ENCODE data around the gene NCMAP. TPM values are rescaled to one million over a fixed set of nuclear protein-coding genes. Genes with fewer than 3 reads are reported as not detected.

Gene NCMAP
- polyA plus RNA-seq, 1 donor (not counting 4 experiments of a cell fraction or from before 2014, with no cell fraction given) = 0.05 TPM

GRCh38 chr1:24642481-24643362 is 86.8 kb downstream of the NCMAP start, which contains the start of gene SRRM1:
Gene SRRM1 (plus strand): TSS chr1:24643302. CDS start chr1:24643327, 25 bp downstream.
- peak within 1 kb of the TSS; percentile 98 for H3K9ac ChIP-seq (ENCODE audit: control insufficient read depth, extremely low read depth, insufficient read depth, low read length)
- DNase-seq (ENCODE audit: low read depth, low spot score) (peak; percentile 99), FAIRE-seq (peak; percentile 69)
- dilution Hi-C loops (cut with MboI; ENCODE audit: extremely low pct_ligation_motif_present, low sequenced_read_pairs) = no loop called here
- H3K4me1 ChIP-seq (ENCODE audit: control insufficient read depth, extremely low read depth, insufficient read depth, low read length) = peaks cover 21% of the 10 kb centered on the region
- H3K4me2 ChIP-seq (ENCODE audit: control insufficient read depth, extremely low read depth, insufficient read depth, low read depth, low read length) = peak within 1 kb of the TSS; percentile 90
- peak within 1 kb of the TSS; percentile 64 for H2AFZ ChIP-seq (ENCODE audit: control insufficient read depth, low read length)
- no peaks in the 10 kb centered on the region for H3K9me1 ChIP-seq (ENCODE audit: control insufficient read depth, extremely low read depth, insufficient read depth, low read length)
- no peaks in the 10 kb centered on the region for H3K9me3 ChIP-seq (ENCODE audit: control insufficient read depth, low read depth, low read length)
- peak within 1 kb of the TSS; percentile 98 for H3K27ac ChIP-seq (ENCODE audit: control insufficient read depth, insufficient read depth, low read length)
- H4K20me1 ChIP-seq (ENCODE audit: control insufficient read depth, extremely low read depth, insufficient read depth, low read length) = peaks cover 6% of the 10 kb centered on the region
- no peaks in the 10 kb centered on the region for H3K27me3 ChIP-seq (ENCODE audit: control insufficient read depth, extremely low read depth, insufficient read depth, low read length)
- peaks cover 5 to 23% of the 10 kb centered on the region in 2 experiments for H3K36me3 ChIP-seq (ENCODE audit: control insufficient read depth in 2 of 2, extremely low read depth in 1 of 2, insufficient read depth in 2 of 2, low read length in 2 of 2)
- H3K79me2 ChIP-seq (ENCODE audit: control insufficient read depth, insufficient read depth, low read length) = peaks cover 45% of the 10 kb centered on the region
- peak in 2 of 3 experiments; percentile 3 to 24 for TF ChIP-seq CTCF (optimal IDR thresholded peaks at IDR 0.05 in 1 of 3, IDR thresholded peaks at IDR 0.05 in 1 of 3, conservative IDR thresholded peaks at IDR 0.05 in 1 of 3; ENCODE audit: extremely low read depth in 1 of 3, insufficient read depth in 2 of 3, low read length in 3 of 3)
- no peak for TF ChIP-seq EZH2 (IDR thresholded peaks at IDR 0.05; ENCODE audit: low read length)
- peak within 1 kb of the TSS; percentile 82 to 90 (median 88) for H3K4me3 ChIP-seq (ENCODE audit: control insufficient read depth in 2 of 3, extremely low read depth in 1 of 3, insufficient read depth in 2 of 3, low read depth in 1 of 3, low read length in 3 of 3)

- Histone ChIP-seq H3K79me2 (ENCODE audit: control insufficient read depth, insufficient read depth, low read length) (peaks cover 51% of the 10 kb centered on the region), H3K27ac (ENCODE audit: control insufficient read depth, insufficient read depth, low read length) (peak overlapping the region; percentile 91), H3K4me3 (ENCODE audit: control insufficient read depth in 2 of 3, extremely low read depth in 1 of 3, insufficient read depth in 2 of 3, low read depth in 1 of 3, low read length in 3 of 3) (peak overlapping the region; percentile 75 to 90 (median 88)), H3K9ac (ENCODE audit: control insufficient read depth, extremely low read depth, insufficient read depth, low read length) (peak overlapping the region; percentile 95), H2AFZ (ENCODE audit: control insufficient read depth, low read length) (peak overlapping the region; percentile 64), H3K4me2 (ENCODE audit: control insufficient read depth, extremely low read depth, insufficient read depth, low read depth, low read length) (peak overlapping the region; percentile 84), H3K27me3 (ENCODE audit: control insufficient read depth, extremely low read depth, insufficient read depth, low read length) (no peaks in the 10 kb centered on the region), H3K36me3 (ENCODE audit: control insufficient read depth in 2 of 2, extremely low read depth in 1 of 2, insufficient read depth in 2 of 2, low read length in 2 of 2) (peaks cover 8 to 29% of the 10 kb centered on the region in 2 experiments), H4K20me1 (ENCODE audit: control insufficient read depth, extremely low read depth, insufficient read depth, low read length) (peaks cover 6% of the 10 kb centered on the region), H3K4me1 (ENCODE audit: control insufficient read depth, extremely low read depth, insufficient read depth, low read length) (peaks cover 21% of the 10 kb centered on the region), H3K9me3 (ENCODE audit: control insufficient read depth, low read depth, low read length) (no peaks in the 10 kb centered on the region), H3K9me1 (ENCODE audit: control insufficient read depth, extremely low read depth, insufficient read depth, low read length) (no peaks in the 10 kb centered on the region)
- DNase-seq (ENCODE audit: low read depth, low spot score) (no peak), FAIRE-seq (no peak)
- no peak for TF ChIP-seq EZH2 (IDR thresholded peaks at IDR 0.05; ENCODE audit: low read length)
- TF ChIP-seq CTCF (optimal IDR thresholded peaks at IDR 0.05 in 1 of 3, IDR thresholded peaks at IDR 0.05 in 1 of 3, conservative IDR thresholded peaks at IDR 0.05 in 1 of 3; ENCODE audit: extremely low read depth in 1 of 3, insufficient read depth in 2 of 3, low read length in 3 of 3) = no peak
- dilution Hi-C loops (cut with MboI; ENCODE audit: extremely low pct_ligation_motif_present, low sequenced_read_pairs) = no loop called here
Measured at GRCh38 chr1:24643363-24644099, 87.6 kb downstream of the NCMAP start.

All from keratinocyte (primary cell).